GM12892 (cell line): Measurements from ENCODE around the gene SMIM29.

Source experiments
- POLR2A ChIP-seq: IDR thresholded peaks from 2 replicates; pipeline ENCODE4 v1.6.1; 2011; ENCODE audit warnings: low read depth, low read length, control low read depth
- POLR2AphosphoS5 ChIP-seq: IDR thresholded peaks from 2 replicates; pipeline ENCODE4 v1.6.1; 2011; ENCODE audit warnings: low read depth, low read length, control low read depth
- TAF1 ChIP-seq: IDR thresholded peaks from 2 replicates; pipeline ENCODE4 v1.6.1; 2011; ENCODE audit warnings: low read depth, mild to moderate bottlenecking, control low read depth, low read length, borderline replicate concordance

GRCh38 chr6:34238585-34239499 is 10.0 kb downstream of the SMIM29 start:
- TF ChIP-seq POLR2A (no peak), POLR2AphosphoS5 (no peak), TAF1 (no peak)
